HG02642 (cell line): ENCODE data around the gene FARSB.
"Not testable (repeated sequence)": the region's sequence is repeated elsewhere in the genome, so short reads cannot be mapped to it uniquely, and the experiment has no call there.

Source experiments
- ATAC-seq: cut with Tn5 transposase; IDR thresholded peaks from one replicate; pipeline ENCODE4 v1.9.1; 2021; ENCODE audit warnings: mild to moderate bottlenecking; ENCODE audit not compliant: unreplicated experiment, poor library complexity

FARSB gene

DNA sequence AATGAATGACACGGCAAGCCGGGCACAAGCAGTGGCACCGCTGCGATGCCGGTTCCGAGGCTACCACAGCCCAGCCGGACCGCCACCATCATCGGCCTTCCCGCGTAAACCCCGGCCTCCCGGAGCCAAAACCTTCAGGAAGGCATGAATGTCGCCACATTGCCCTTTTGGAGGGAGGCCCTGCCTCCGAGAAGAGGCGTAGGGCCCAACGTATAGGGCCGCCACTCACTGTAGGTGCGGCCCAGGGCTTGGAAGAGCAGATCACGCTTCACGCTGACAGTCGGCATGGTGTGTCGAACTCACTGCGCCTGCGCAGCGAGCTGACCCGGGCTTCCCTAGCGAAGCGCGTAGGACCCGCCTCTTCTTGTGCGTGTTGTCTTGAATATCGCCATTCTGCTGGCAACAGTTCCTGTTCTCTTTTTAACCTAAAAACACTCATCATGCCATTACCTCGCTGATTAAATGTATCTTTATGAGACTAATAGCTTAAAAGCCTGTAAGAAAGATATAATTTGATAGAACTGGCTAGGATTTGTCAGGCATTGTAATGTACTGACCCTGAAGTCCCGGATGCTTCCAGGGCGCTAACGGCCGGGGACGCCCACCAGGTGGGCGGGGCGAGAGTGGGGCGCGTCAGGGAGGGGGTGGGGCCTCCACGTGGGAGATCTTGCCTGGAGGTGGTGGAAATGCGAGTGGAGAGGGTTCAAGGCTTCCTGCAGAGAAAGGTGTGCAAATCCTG lies at the start of gene FARSB:
Gene FARSB (minus strand): TSS at position 306 of the 739 bp plus-strand sequence. CDS start 19 bp downstream, at position 287.
- ATAC-seq: peak; percentile 93

DNA sequence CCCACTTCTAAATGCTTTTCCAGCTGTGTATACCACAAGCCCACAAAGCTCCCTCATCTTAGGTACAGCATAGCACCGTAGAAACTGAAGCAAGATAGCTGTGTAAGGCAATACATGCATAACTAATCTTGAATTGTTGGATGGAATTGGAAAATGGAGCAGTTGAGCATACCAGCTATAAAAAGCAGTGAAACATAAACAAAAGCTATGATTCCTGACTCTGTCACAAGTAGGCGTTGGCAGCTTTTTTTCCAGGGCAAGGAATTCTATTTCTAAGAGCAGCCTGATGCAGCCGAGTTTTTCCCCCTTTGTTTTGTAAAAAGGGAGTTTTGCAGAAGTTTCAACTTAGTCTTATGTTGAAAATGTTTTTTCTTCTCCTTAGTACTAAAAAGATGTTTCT lies 48.0 kb upstream of the FARSB start:
- no peak for ATAC-seq

DNA sequence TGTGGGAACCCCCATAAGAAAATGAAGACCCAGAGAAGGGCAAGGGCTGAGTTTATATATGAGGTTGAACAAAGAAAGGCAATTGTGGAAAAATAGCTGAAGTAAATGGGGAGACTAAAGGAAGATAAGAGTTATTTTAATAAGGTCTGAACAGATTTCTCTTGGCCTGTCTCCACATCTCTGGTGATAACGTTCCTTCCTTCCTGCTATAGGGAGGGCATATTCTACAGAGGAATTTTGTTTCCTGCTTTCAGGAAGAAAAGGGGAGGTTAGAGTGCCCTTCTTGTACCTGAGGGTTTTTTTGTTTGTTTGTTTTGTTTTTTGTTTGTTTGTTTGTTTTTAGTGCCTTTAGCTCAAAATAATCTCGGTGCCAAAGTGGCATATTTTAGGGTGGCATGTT lies 47.2 kb upstream of the FARSB start:
- ATAC-seq: no peak

DNA sequence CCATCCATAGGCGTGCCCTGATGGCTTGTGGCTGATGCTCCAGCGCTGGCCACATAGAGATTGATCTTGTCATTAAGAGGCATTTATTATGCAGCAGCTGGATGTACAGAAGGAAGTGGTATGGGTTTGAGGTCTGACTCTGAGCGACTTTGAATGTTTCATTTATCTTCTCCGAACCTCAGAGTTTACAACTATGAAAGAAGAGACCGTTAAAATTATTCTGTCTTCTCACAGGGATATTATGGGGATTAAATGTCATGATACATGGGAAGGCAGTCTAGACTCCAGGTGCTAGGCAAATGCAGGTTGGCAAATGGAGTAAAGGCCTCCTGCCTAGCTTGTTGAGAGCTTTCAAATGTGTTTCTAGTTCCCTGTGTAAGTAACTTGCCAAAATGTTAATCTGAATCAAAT lies 45.8 kb upstream of the FARSB start:
- no peak for ATAC-seq

DNA sequence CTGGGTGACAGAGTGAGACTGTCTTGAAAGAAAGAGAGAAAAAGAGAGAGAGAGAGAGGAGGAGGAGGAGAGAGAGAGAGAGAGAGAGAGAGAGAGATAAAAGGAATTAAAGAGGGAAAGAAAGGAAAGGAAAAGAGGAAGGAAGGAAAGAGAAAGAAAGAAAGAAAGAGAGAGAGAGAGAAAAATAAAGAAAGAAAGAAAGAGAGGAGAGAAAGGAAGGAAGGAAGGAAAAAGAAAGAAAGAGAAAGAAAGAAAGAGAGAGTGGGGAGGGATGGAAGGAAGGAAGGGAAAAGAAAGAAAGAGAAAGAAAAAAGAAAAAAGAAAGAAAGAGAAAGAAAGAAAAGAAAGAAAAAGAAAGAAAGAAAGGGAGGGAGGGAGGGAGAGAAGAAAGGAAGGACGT lies 45.3 kb upstream of the FARSB start:
- no peak for ATAC-seq

DNA sequence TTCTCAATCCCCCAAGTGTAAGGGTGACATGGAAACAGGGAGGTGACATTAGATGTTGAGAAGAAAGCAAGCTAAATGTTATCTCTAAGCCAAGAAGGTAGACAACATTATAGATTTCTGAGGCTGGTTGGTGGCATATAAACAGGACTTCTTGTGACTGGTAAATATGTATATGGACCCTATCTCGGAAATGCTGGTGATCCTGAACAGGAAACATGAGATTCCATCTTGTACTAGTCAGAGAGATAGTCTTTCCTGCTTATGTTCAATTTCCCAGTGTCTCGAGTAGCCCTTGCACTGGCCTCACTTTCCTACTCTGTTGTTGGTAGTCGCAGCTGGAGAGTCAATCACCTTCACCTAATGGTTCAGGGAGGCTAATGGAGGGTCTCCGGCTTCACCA lies 42.4 kb upstream of the FARSB start:
- no peak for ATAC-seq

DNA sequence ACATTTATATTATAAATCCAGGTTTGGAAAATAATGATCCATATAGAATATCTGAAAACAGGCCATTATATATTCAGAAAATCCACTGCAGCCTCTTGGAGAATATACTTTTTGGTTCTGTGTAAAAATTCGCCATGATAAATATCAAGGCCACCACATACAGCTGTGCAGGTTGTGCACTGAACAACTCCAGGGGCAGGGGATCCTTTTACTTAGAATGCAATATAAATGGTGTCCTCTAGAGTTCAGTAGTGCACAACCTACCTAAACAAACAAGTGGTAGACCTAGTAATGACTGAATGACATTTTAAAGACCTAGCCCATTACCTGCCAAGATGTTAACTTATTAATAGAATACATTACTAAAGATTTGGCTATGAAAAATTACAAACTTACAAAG lies 37.9 kb upstream of the FARSB start:
- peak; percentile 56 for ATAC-seq

DNA sequence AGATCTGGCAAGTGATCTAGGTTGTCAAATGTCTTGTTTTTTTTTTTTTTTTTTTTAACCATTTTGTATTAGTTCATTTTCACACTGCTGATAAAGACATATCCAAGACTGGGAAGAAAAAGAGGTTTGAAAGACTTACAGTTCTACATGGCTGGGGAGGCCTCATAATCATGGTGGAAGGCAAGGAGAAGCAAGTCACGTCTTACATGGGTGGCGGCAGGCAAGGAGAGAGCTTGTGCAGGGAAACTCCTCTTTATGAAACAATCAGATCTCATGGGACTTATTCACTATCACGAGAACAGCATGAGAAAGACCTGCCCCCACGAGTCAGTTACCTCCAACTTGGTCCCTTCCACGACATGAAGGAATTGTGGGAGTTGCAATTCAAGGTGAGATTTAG lies 37.5 kb upstream of the FARSB start:
- not testable (repeated sequence) for ATAC-seq

DNA sequence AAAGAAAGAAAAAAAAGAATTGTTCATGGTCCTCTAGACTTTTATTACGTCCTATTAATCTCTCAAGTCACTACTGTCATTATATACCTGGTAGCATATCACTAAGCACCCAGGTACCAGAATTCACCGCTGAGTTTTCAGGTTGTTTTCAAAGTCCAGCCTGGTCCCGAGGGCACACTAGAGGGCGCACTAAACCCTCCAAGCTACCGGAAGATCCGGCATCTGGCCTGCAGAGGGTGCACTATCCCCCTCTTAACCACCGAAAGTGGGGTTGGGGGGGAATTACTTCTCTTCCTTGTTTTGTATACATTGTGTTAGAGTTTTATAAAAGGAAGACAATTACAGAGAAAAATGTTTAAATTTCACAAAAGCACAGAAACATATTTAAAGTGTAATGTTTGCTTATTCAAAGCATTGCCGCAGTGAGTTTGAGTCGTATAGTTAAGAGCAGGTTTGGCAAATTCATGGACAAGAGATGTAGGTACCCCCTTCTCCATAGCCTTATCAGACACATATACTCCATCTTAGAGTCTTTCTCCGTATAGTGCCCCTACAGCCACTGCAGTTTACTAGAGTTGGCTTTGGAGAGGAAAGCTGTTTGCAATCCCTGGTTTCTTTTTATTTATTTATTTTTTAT lies 34.8 kb upstream of the FARSB start:
- peak; percentile 96 for ATAC-seq

DNA sequence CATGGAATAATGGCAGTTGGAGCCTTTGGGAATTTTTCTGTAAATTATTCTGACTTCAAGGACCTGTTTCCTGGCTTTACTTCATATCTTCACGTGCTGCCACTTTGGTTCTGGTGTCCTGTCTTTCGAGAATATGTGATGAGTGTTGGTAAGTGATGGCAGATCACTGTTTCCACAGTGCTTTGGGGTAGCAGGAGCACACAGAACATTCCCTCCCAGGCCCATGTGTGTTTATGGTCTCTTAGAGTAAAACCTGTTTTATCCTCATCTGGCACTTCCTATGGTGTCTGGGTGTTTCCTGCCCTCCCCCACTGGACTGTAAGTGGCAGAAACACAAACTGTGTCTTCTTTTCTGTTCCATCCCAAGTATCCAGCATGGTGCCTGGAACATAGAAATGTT lies 33.4 kb upstream of the FARSB start:
- ATAC-seq: no peak

DNA sequence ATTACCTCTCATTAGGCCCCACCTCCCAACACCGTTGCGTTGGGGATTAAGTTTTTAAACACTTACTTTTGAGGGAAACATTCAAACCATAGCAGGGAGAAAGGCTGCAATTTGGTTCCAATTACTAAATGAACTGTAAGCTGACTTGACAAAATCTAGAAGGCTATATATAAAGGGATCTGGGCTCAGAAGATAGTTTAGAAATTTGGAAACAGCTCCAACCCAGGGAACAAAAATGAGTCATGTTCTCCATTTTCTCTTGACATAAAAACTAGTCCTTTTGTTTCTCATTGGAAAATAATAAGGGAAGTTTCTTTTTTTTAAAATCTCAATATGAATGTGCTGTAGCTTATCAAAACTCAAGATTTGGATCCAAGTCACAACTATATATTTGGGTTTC lies 33.0 kb upstream of the FARSB start:
- ATAC-seq: no peak

DNA sequence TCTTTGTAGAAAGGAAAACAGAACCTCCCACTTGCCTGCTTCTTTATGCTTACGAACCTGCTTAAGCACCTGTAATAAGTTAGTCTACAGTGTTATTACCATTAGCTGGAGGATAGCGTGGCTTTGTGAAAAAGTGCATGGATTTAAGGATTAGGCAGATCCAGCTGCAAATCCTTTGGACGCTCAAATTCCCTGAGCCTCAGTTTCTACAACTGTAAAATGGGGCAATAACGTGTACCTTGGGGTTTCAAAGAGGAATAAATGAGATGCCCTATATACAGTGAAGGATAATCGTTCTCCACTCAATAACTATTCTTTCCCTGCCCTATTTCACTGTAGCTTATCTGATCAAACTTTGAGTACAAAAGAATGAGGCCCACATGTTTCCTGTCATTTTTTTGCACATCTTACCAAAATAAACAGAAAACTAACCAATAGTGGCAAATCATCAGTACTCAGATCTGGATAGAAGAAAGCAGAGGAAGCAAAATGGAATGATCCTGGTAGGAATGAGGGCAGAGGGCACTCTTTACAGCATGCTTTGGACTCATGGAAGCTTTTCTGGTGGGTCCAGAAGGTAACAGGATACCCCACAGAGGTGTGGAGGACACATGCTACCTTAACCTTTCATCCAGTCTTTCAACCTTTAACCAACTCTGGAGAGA lies 30.3 kb upstream of the FARSB start:
- no peak for ATAC-seq

DNA sequence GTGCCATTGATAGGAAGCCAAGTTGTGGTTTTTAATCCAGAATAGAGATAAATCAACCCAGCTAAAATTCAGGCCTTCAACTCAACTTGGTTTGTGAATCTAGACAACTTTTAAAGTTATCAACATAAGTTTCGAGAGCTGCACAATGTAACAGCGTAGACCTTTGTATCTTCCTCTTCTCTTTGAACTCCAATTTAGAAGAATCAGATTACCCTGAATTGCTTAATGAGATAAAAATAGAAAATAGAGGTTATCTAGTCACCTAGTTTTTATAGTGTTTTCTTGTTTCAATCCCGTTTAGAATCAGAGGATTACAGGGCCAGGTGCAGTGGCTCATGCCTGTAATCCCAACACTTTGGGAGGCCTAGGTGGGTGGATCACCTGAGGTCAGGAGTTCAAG lies 27.9 kb upstream of the FARSB start:
- ATAC-seq: no peak

DNA sequence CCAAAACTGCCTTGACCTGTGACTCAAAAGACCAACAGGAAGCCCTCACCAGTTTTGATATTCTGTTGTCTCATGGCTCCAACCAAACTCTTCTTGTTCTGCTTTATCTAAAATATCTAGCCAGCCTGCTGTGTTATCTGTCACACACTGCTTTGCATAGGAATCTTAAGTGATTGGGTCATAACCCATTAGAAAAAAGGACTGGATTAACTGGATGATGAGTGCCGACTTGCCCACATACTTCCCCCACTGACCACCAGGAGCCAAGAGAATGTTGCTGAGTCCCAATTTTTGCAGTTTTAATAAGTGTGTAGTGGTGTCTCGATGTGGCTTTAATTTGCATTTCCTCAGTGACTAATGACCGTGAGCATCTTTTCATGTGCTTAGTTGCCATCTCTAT lies 22.1 kb upstream of the FARSB start:
- ATAC-seq: no peak

DNA sequence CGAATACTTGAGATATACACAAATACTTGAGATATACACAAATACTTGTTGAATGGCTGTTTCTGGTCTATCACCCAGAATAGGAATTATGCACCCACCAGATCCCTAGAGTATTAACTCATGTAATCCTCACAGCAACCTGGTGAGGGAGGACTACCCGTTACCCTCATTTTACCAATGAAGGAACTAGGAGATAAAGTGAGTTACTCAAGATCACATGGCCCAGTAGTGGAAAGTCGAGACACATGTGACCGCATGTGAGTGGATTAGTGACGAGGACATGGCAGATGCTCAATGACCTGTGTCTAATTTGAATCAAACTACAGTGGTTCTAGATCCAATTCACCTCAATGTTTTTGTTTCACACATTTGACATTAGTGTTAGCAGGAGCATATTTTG lies 18.0 kb upstream of the FARSB start:
- ATAC-seq: no peak

DNA sequence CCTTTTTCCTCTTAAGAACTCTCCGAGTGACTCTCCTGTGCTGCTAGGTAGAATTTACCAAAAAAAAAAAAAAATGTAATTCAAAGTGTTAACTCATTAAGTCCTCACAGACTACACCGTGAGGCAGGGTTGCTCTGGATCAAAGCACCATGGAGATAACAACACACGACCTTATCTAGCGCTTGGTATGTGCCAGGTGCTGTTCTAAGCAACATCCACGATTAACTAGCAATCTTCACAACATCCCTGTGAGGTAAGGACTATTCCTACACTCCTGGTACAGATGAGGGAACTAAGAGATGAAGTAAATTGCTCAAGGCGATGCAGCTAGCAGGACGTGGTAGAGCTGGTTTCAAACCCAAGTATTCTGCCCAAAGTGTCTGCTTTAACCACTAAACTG lies 17.4 kb upstream of the FARSB start:
- ATAC-seq: no peak

DNA sequence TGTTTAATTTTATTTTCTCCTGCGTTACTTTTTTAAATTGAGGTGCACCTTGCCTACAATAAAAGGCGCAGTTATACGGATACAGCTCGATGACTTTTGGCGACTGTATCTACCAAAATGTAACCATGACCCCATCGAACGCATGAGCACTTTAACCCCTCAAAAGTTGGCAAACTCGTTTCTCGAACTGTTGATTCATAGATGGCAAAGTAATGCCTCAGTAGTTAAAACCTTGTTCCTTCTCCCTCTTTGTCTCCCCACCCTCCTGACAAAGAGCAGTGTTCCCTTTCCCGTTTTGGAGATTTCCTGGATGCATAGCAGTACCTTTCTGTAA lies 16.1 kb upstream of the FARSB start:
- no peak for ATAC-seq

DNA sequence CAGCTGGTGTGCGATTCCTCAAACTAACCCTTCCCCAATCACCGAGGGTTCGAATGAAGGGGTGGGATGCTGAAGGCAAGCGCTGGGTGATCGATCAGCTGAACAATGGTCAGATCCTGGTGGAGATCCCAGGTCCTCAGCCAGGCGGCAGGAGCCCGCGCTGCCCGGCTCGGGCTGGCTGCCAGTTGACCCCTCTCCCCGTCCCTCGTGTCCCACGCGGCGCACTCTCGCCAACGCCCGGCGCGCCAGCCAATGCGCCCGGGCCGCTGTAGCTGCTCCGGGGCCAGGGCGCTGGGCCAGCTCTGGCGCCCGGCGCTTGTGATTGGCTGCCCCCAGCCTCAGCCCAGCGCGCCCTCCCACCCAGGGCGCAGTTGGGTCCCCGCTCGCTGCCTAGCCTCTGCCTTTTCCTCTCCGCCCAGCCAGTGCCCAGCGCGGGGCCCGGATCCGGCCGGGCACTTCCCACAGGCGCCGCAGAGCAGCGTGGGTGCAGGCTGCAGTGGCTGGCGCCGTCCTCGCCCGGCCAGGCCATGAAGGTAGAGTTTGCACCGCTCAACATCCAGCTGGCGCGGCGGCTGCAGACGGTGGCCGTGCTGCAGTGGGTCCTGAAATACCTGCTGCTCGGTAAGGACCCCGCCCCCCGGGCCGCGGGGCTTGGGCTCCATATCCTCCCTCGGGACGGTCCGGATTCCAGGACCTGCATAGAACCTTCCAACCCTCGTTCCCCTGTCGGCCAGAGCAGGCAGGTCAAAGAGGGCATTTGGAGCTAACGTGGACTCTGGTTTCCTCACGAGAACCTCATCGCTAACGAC lies 15.6 kb upstream of the FARSB start, which contains the start of gene MOGAT1:
Gene MOGAT1 (plus strand): TSS at position 400 of the 809 bp plus-strand sequence. CDS start 128 bp downstream, at position 528.
- ATAC-seq: peak; percentile 58

DNA sequence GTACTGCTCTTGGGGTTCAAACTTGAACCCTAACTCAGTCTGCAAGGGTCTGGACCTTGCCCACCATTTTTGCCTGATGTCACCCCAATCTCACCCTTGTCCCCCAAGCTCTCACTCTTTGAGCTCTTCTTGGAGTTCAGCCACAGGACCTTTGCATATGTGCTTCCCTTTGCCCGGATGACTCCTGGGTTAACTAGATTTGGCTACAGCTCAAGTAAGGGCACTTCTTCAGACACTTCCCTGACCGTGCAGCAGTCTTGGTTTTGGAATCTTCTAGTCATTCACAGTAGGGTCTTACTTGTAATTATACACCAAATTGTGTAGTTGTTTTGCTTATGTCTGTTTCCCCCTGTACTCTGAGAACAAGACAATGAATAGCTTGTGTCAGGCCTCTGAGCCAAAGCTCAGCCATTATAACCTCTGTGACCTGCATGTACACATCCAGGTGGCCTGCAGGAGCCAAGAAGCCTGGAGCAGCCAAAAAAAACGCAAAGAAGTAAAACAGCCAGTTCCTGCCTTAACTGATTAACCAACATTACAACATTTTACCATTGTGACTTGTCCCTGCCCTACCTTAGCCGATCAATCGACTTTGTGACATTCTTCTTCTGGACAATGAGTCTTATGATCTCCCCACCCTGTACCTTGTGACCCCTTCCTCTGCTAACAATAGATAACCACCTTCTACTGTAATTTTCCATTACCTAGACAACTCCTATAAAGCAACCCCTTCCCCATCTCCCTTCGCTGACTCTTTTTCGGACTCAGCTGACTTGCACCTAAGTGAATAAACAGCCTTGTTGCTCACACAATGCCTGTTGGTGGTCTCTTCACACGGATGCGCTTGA lies 14.5 kb upstream of the FARSB start:
- no peak for ATAC-seq

DNA sequence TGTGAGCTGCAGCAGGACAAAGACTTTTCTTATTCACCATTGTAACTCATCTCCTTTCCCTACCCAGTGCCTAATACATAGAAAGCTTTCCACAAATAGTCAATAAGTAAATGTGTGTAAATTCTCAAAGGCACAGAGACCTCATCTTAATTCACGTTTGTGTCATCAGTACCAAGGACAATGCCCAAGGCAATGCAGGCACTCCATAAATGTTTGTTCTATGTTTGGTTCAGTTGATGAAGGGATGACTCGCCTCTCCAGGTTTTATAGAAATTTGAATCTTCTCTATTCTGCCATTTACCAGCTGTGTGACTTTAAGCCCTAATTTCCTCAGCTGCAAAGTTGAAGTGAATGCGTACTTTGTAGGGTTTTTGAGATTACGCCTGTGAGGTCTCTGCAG lies 13.5 kb upstream of the FARSB start:
- ATAC-seq: no peak
